GM10248 (cell line): Measurements from ENCODE around the gene TRANK1.
"Not testable (repeated sequence)": the region's sequence is repeated elsewhere in the genome, so short reads cannot be mapped to it uniquely, and the experiment has no call there.

Source experiments
- CTCF ChIA-PET: fragments of 300-600 bp; sonication (Branson Sonifier 250); formaldehyde crosslinking; extraction: SDS; loops from one replicate; lab custom pipeline; 2021; ENCODE audit warnings: antibody characterized with exemption; lab: Yijun Ruan, JAX
- POLR2A ChIA-PET: fragments of 350-650 bp; sonication (Branson Sonifier 250); formaldehyde crosslinking; extraction: SDS; loops from one replicate; lab custom pipeline; 2020; ENCODE audit warnings: antibody characterized with exemption; lab: Yijun Ruan, JAX
- DNase-seq: peaks from one replicate; pipeline ENCODE4 v3.0.0; 2012; ENCODE audit errors: extremely low spot score
- CTCF ChIP-seq: IDR thresholded peaks from 2 replicates; pipeline ENCODE4 v1.5.1; 2012; ENCODE audit warnings: mild to moderate bottlenecking, low read depth; ENCODE audit errors: extremely low read depth, missing control alignments, control extremely low read depth

The TRANK1 gene

DNA sequence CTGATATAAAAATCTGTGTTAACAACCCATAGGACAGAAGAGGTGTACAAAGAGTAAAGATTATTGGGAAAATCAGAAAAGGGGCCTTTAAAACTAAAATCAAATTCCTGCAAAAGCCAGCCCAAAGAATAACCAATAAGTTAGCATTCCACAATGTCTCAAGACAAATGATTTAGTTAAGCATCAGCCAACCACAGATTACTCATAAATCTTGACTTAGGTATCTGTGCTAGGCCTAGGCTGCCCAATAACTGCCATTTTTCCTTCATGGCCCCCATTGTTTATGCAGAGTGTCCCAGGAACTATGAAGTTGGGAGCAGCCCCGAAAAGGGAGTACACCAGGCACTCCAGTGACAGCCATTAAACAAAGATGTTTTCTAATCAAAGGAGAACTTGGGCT lies 7.4 kb downstream of the TRANK1 start:
- POLR2A ChIA-PET, result no interaction called here
- TF ChIP-seq CTCF, result no peak
- CTCF ChIA-PET, result interaction anchor here (1.2 to 1.4 kb wide), 2 partner anchors 10 to 17 kb away, joined by 3 read pairs; no protein-coding TSS in a partner anchor
- no peak for DNase-seq

GRCh38 chr3:36933540-36934296 lies 11.1 kb downstream of the TRANK1 start:
- no peak for TF ChIP-seq CTCF
- no peak for DNase-seq
- ChIA-PET POLR2A (no interaction called here), CTCF (interaction anchor here (1.2 to 6.1 kb wide), 6 partner anchors 10 to 29 kb away, joined by 3 to 38 read pairs (median 13); no protein-coding TSS in a partner anchor)

- CTCF ChIA-PET, result interaction anchor here (3.5 to 6.1 kb wide), 2 partner anchors 12 to 27 kb away, joined by 19 to 31 read pairs; no protein-coding TSS in a partner anchor
- DNase-seq, POLR2A ChIA-PET: not testable (repeated sequence)
Measured at GRCh38 chr3:36931424-36931823, 13.4 kb downstream of the TRANK1 start.

- ChIA-PET POLR2A (no interaction called here), CTCF (no interaction called here)
- DNase-seq, result no peak
- TF ChIP-seq CTCF, result no peak
Measured at GRCh38 chr3:36928220-36928619, 16.6 kb downstream of the TRANK1 start.

GRCh38 chr3:36926292-36926897 lies 18.5 kb downstream of the TRANK1 start:
- ChIA-PET POLR2A (no interaction called here), CTCF (interaction anchor here (2.0 kb wide), 1 partner anchor 32 kb away, joined by 11 read pairs; no protein-coding TSS in a partner anchor)
- no peak for TF ChIP-seq CTCF
- DNase-seq, result no peak

DNA sequence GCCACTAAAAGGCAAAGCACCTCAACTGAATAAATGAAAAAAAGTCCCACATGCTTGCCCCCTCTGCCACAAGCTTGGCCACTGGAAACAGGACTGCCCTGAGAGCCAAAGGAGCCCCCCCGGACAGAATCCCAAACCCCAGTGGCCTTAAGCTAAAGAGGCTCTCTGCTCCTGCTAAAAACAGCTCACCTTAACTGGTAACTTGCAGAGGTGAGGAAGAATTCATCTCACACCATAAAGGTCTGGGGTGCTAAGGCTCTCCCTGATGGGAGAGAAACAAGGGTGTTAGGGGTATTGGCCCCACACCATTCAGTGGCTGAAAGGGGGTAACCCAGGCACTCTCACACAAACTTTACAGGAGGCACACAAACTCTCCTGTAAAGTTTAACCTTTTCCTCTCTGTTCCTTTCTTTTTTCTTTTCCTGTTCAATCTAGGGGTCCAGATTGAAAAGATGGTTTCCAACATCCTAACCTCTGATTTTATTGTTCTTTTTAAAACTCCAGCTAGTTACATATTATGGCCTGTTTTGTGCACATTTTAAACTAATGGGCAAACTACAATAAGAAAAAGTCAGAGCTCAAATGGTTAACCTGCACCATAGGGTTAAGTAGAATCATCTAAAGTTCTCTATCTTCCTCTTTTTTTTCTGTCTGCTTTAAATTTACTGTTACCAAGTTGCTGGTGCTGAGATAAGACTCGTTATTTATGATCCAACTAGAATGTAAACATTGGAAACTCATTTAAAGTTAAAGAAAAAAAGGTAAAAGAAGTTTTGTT lies 19.9 kb downstream of the TRANK1 start:
- ChIA-PET POLR2A (no interaction called here), CTCF (interaction anchor here (1.1 to 3.4 kb wide), 5 partner anchors 9 to 45 kb away, joined by 3 to 38 read pairs (median 10); no protein-coding TSS in a partner anchor)
- DNase-seq, result no peak
- no peak for TF ChIP-seq CTCF
